Sigmoid colon (tissue), 4 donors: Measurements from ENCODE around the gene TIMP1.

Experiments used
- POLR2A ChIP-seq, 2 donors: fragments of 450-650 bp; IDR thresholded peaks; one replicate each; pipeline ENCODE4 v1.6.1; 2016; ENCODE audit warnings: antibody characterized with exemption in 2 of 2, mild to moderate bottlenecking in 2 of 2, moderate library complexity in 2 of 2
- POLR2AphosphoS5 ChIP-seq, 4 donors: sonication (generic); formaldehyde crosslinking; IDR thresholded peaks; one replicate each; pipeline ENCODE4 v1.6.1; 2017; ENCODE audit warnings: antibody characterized with exemption in 4 of 4
- TF ChIP-seq, protein P1 (sequence below), 4 experiments: fragments of 450-650 bp in 3 of 4; fragments of 200-600 bp in 1 of 4; IDR thresholded peaks; one replicate each; pipeline ENCODE4 v1.5.1; 2016 to 2019; ENCODE audit warnings: antibody characterized with exemption in 4 of 4, mild to moderate bottlenecking in 3 of 4, moderate library complexity in 2 of 4

DNA sequence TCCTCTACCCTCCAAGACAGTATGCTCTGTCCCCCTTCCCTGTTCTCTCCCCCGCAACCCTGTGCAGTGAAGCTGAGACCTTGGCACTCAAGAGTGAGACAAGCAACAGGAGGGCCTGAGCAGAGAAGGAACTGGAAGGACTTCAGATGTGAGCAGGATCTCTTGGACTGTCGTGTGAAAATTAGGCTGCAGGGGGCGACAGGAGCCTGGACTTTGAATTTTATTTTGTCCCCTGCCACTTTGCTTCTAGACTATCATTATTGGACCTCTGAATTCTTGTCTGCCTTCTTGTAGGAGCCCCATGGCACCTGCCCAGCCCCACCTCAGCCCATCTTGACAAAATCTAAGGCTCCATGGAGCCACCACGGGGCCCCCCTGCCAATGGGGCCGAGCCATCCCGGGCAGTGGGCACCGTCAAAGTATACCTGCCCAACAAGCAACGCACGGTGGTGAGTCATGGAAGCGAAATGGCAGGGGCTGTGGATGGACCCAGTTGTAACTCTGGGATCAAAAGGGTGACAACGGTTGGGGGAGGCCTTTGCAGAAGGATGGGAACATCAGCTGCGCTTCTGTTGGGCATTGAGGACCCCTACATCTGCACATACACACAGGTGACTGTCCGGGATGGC lies 19.5 kb upstream of the TIMP1 start:
- TF ChIP-seq, protein P1, sequence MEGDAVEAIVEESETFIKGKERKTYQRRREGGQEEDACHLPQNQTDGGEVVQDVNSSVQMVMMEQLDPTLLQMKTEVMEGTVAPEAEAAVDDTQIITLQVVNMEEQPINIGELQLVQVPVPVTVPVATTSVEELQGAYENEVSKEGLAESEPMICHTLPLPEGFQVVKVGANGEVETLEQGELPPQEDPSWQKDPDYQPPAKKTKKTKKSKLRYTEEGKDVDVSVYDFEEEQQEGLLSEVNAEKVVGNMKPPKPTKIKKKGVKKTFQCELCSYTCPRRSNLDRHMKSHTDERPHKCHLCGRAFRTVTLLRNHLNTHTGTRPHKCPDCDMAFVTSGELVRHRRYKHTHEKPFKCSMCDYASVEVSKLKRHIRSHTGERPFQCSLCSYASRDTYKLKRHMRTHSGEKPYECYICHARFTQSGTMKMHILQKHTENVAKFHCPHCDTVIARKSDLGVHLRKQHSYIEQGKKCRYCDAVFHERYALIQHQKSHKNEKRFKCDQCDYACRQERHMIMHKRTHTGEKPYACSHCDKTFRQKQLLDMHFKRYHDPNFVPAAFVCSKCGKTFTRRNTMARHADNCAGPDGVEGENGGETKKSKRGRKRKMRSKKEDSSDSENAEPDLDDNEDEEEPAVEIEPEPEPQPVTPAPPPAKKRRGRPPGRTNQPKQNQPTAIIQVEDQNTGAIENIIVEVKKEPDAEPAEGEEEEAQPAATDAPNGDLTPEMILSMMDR (IDR thresholded peaks at IDR 0.05), result peak in 1 of 4 experiments; percentile 7
- TF ChIP-seq POLR2A (IDR thresholded peaks at IDR 0.05), result no peak
- no peak for TF ChIP-seq POLR2AphosphoS5 (IDR thresholded peaks at IDR 0.05)
